ENCODE measurements around the gene FGGY.
"Not testable (repeated sequence)": the region's sequence is repeated elsewhere in the genome, so short reads cannot be mapped to it uniquely, and the experiment has no call there.

The FGGY gene

GRCh38 chr1:59332983-59333382 lies 36.1 kb downstream of the FGGY start:
- no peak overlapping the region for H3K4me3 Mint-ChIP-seq
- no peaks in the 10 kb centered on the region for H3K36me3 Mint-ChIP-seq (ENCODE audit: insufficient read depth)
- no peak for ATAC-seq (replicated peaks)
- peaks cover 14 to 29% of the 10 kb centered on the region in 2 donors for H3K4me1 Mint-ChIP-seq (ENCODE audit: low read depth in 2 of 2)
- no peak for DNase-seq
- H3K27ac Mint-ChIP-seq: peak overlapping the region in 1 of 2 donors; percentile 81
- H3K9me3 Mint-ChIP-seq: no peaks in the 10 kb centered on the region
- H3K27me3 Mint-ChIP-seq: no peaks in the 10 kb centered on the region

- peak; percentile 33 for ATAC-seq (replicated peaks)
- no peak for DNase-seq
- Mint-ChIP-seq H3K9me3 (no peaks in the 10 kb centered on the region), H3K27me3 (no peaks in the 10 kb centered on the region), H3K27ac (peak overlapping the region in 1 of 2 donors; percentile 81), H3K36me3 (ENCODE audit: insufficient read depth) (no peaks in the 10 kb centered on the region), H3K4me1 (ENCODE audit: low read depth in 2 of 2) (peaks cover 14 to 21% of the 10 kb centered on the region in 2 donors), H3K4me3 (peak overlapping the region in 1 of 2 donors; percentile 6)
Observed at GRCh38 chr1:59333626-59334277, 36.9 kb downstream of the FGGY start.

- no peak for ATAC-seq (replicated peaks)
- no peaks in the 10 kb centered on the region for H3K9me3 Mint-ChIP-seq
Observed at GRCh38 chr1:59340411-59341307, 43.8 kb downstream of the FGGY start.

GRCh38 chr1:59342801-59343575 lies 46.1 kb downstream of the FGGY start:
- no peaks in the 10 kb centered on the region for H3K27me3 Mint-ChIP-seq

More at GRCh38 chr1:59340411-59341307, 43.8 kb downstream of the FGGY start:
- no peaks in the 10 kb centered on the region for H3K36me3 Mint-ChIP-seq (ENCODE audit: insufficient read depth)
- no peaks in the 10 kb centered on the region for H3K4me1 Mint-ChIP-seq (ENCODE audit: low read depth in 2 of 2)
- no peaks in the 10 kb centered on the region for H3K27me3 Mint-ChIP-seq
- H3K27ac Mint-ChIP-seq: no peak overlapping the region
- no peak overlapping the region for H3K4me3 Mint-ChIP-seq
- DNase-seq: no peak

GRCh38 chr1:59343576-59343840 lies 46.6 kb downstream of the FGGY start:
- no peaks in the 10 kb centered on the region for H3K4me1 Mint-ChIP-seq (ENCODE audit: low read depth in 2 of 2)
- H3K9me3 Mint-ChIP-seq: no peaks in the 10 kb centered on the region
- ATAC-seq (replicated peaks) (no peak), DNase-seq (no peak)
- no peaks in the 10 kb centered on the region for H3K36me3 Mint-ChIP-seq (ENCODE audit: insufficient read depth)
- no peaks in the 10 kb centered on the region for H3K27me3 Mint-ChIP-seq
- no peak overlapping the region for H3K4me3 Mint-ChIP-seq
- no peak overlapping the region for H3K27ac Mint-ChIP-seq

More at GRCh38 chr1:59342801-59343575, 46.1 kb downstream of the FGGY start:
- ATAC-seq (replicated peaks): no peak
- H3K9me3 Mint-ChIP-seq: no peaks in the 10 kb centered on the region
- no peak overlapping the region for H3K27ac Mint-ChIP-seq
- H3K4me3 Mint-ChIP-seq: no peak overlapping the region
- H3K36me3 Mint-ChIP-seq (ENCODE audit: insufficient read depth): no peaks in the 10 kb centered on the region
- no peak for DNase-seq
- H3K4me1 Mint-ChIP-seq (ENCODE audit: low read depth in 2 of 2): no peaks in the 10 kb centered on the region

- ATAC-seq (replicated peaks): no peak
- DNase-seq: no peak
- H3K27me3 Mint-ChIP-seq: no peaks in the 10 kb centered on the region
- peaks cover 0 to 2% of the 10 kb centered on the region in 2 donors for H3K4me1 Mint-ChIP-seq (ENCODE audit: low read depth in 2 of 2)
- no peak overlapping the region for H3K27ac Mint-ChIP-seq
- H3K9me3 Mint-ChIP-seq: no peaks in the 10 kb centered on the region
- H3K4me3 Mint-ChIP-seq: no peak overlapping the region
- no peaks in the 10 kb centered on the region for H3K36me3 Mint-ChIP-seq (ENCODE audit: insufficient read depth)
Observed at GRCh38 chr1:59345221-59345620, 48.3 kb downstream of the FGGY start.

- no peak overlapping the region for H3K4me3 Mint-ChIP-seq
- no peak for DNase-seq
- H3K27me3 Mint-ChIP-seq: no peaks in the 10 kb centered on the region
- H3K27ac Mint-ChIP-seq: no peak overlapping the region
- no peak for ATAC-seq (replicated peaks)
- H3K9me3 Mint-ChIP-seq: no peaks in the 10 kb centered on the region
- no peaks in the 10 kb centered on the region for H3K36me3 Mint-ChIP-seq (ENCODE audit: insufficient read depth)
- peaks cover 0 to 2% of the 10 kb centered on the region in 2 donors for H3K4me1 Mint-ChIP-seq (ENCODE audit: low read depth in 2 of 2)
Observed at GRCh38 chr1:59346429-59346828, 49.5 kb downstream of the FGGY start.

GRCh38 chr1:59349101-59349500 lies 52.2 kb downstream of the FGGY start:
- Mint-ChIP-seq H3K27me3 (no peaks in the 10 kb centered on the region), H3K4me1 (ENCODE audit: low read depth in 2 of 2) (peaks cover 0 to 2% of the 10 kb centered on the region in 2 donors), H3K4me3 (no peak overlapping the region), H3K27ac (no peak overlapping the region), H3K9me3 (no peaks in the 10 kb centered on the region), H3K36me3 (ENCODE audit: insufficient read depth) (no peaks in the 10 kb centered on the region)
- ATAC-seq (replicated peaks) (no peak), DNase-seq (no peak)

GRCh38 chr1:59350521-59350920 lies 53.6 kb downstream of the FGGY start:
- no peaks in the 10 kb centered on the region for H3K27me3 Mint-ChIP-seq
- no peak overlapping the region for H3K4me3 Mint-ChIP-seq
- no peak overlapping the region for H3K27ac Mint-ChIP-seq
- H3K4me1 Mint-ChIP-seq (ENCODE audit: low read depth in 2 of 2): peaks cover 2 to 4% of the 10 kb centered on the region in 2 donors
- ATAC-seq (replicated peaks): no peak
- no peak for DNase-seq
- no peaks in the 10 kb centered on the region for H3K36me3 Mint-ChIP-seq (ENCODE audit: insufficient read depth)
- no peaks in the 10 kb centered on the region for H3K9me3 Mint-ChIP-seq

GRCh38 chr1:59352065-59352464 lies 55.2 kb downstream of the FGGY start:
- Mint-ChIP-seq H3K4me1 (ENCODE audit: low read depth in 2 of 2) (peaks cover 2 to 4% of the 10 kb centered on the region in 2 donors), H3K9me3 (no peaks in the 10 kb centered on the region), H3K27ac (no peak overlapping the region), H3K4me3 (no peak overlapping the region), H3K27me3 (no peaks in the 10 kb centered on the region), H3K36me3 (ENCODE audit: insufficient read depth) (no peaks in the 10 kb centered on the region)
- no peak for DNase-seq
- ATAC-seq (replicated peaks): no peak

GRCh38 chr1:59353453-59353852 lies 56.6 kb downstream of the FGGY start:
- H3K4me1 Mint-ChIP-seq (ENCODE audit: low read depth in 2 of 2): peaks cover 2 to 4% of the 10 kb centered on the region in 2 donors
- H3K27ac Mint-ChIP-seq: no peak overlapping the region

GRCh38 chr1:59354239-59354638 lies 57.3 kb downstream of the FGGY start:
- H3K36me3 Mint-ChIP-seq (ENCODE audit: insufficient read depth); H3K4me1 Mint-ChIP-seq (ENCODE audit: low read depth in 2 of 2); H3K4me3 Mint-ChIP-seq; DNase-seq; H3K27ac Mint-ChIP-seq; H3K9me3 Mint-ChIP-seq; ATAC-seq (replicated peaks); H3K27me3 Mint-ChIP-seq: not testable (repeated sequence)

More at GRCh38 chr1:59353453-59353852, 56.6 kb downstream of the FGGY start:
- H3K9me3 Mint-ChIP-seq: no peaks in the 10 kb centered on the region
- H3K27me3 Mint-ChIP-seq: no peaks in the 10 kb centered on the region
- no peak overlapping the region for H3K4me3 Mint-ChIP-seq
- DNase-seq: no peak
- no peaks in the 10 kb centered on the region for H3K36me3 Mint-ChIP-seq (ENCODE audit: insufficient read depth)
- no peak for ATAC-seq (replicated peaks)

- no peak overlapping the region for H3K27ac Mint-ChIP-seq
- no peak overlapping the region for H3K4me3 Mint-ChIP-seq
- no peaks in the 10 kb centered on the region for H3K36me3 Mint-ChIP-seq (ENCODE audit: insufficient read depth)
- ATAC-seq (replicated peaks): no peak
- no peak for DNase-seq
- no peaks in the 10 kb centered on the region for H3K27me3 Mint-ChIP-seq
- H3K9me3 Mint-ChIP-seq: no peaks in the 10 kb centered on the region
- peaks cover 2 to 4% of the 10 kb centered on the region in 2 donors for H3K4me1 Mint-ChIP-seq (ENCODE audit: low read depth in 2 of 2)
Observed at GRCh38 chr1:59354709-59355337, 57.9 kb downstream of the FGGY start.
